HG03558 (cell line): ENCODE measurements around the gene DYNC1I1.

Experiments used
- ATAC-seq: cut with Tn5 transposase; IDR thresholded peaks from one replicate; pipeline ENCODE4 v1.9.1; 2021; ENCODE audit warnings: moderate number of reproducible peaks; ENCODE audit not compliant: unreplicated experiment; ENCODE audit errors: extremely low read depth

The DYNC1I1 gene

GRCh38 chr7:95843286-95843685 lies 70.9 kb downstream of the DYNC1I1 start:
- no peak for ATAC-seq

GRCh38 chr7:95845007-95845406 lies 72.7 kb downstream of the DYNC1I1 start:
- no peak for ATAC-seq

GRCh38 chr7:95847061-95847460 lies 74.7 kb downstream of the DYNC1I1 start:
- no peak for ATAC-seq

- no peak for ATAC-seq
Observed at GRCh38 chr7:95859429-95859828, 87.1 kb downstream of the DYNC1I1 start.

- ATAC-seq: no peak
Observed at GRCh38 chr7:95861041-95861440, 88.7 kb downstream of the DYNC1I1 start.

- no peak for ATAC-seq
Observed at GRCh38 chr7:95863623-95864022, 91.3 kb downstream of the DYNC1I1 start.

GRCh38 chr7:95865716-95866371 lies 93.5 kb downstream of the DYNC1I1 start:
- ATAC-seq: no peak

GRCh38 chr7:95867309-95867708 lies 95.0 kb downstream of the DYNC1I1 start:
- ATAC-seq: peak; percentile 72

GRCh38 chr7:95871075-95871848 lies 98.9 kb downstream of the DYNC1I1 start:
- no peak for ATAC-seq

GRCh38 chr7:95871896-95872295 lies 99.5 kb downstream of the DYNC1I1 start:
- no peak for ATAC-seq

GRCh38 chr7:95874129-95874528 lies 101.8 kb downstream of the DYNC1I1 start:
- ATAC-seq: no peak

- no peak for ATAC-seq
Observed at GRCh38 chr7:95874541-95875265, 102.3 kb downstream of the DYNC1I1 start.

- no peak for ATAC-seq
Observed at GRCh38 chr7:95875519-95875918, 103.2 kb downstream of the DYNC1I1 start.

GRCh38 chr7:95878677-95879076 lies 106.3 kb downstream of the DYNC1I1 start:
- no peak for ATAC-seq

GRCh38 chr7:95881597-95881996 lies 109.2 kb downstream of the DYNC1I1 start:
- no peak for ATAC-seq

- no peak for ATAC-seq
Observed at GRCh38 chr7:95883217-95883616, 110.9 kb downstream of the DYNC1I1 start.

GRCh38 chr7:95886501-95887090 lies 114.2 kb downstream of the DYNC1I1 start:
- no peak for ATAC-seq

GRCh38 chr7:95893484-95893883 lies 121.1 kb downstream of the DYNC1I1 start:
- ATAC-seq: no peak

- ATAC-seq: no peak
Observed at GRCh38 chr7:95897557-95898251, 125.3 kb downstream of the DYNC1I1 start.

GRCh38 chr7:95899919-95900513 lies 127.7 kb downstream of the DYNC1I1 start:
- no peak for ATAC-seq
